Measurements from ENCODE around the gene POR.

Gene POR

DNA sequence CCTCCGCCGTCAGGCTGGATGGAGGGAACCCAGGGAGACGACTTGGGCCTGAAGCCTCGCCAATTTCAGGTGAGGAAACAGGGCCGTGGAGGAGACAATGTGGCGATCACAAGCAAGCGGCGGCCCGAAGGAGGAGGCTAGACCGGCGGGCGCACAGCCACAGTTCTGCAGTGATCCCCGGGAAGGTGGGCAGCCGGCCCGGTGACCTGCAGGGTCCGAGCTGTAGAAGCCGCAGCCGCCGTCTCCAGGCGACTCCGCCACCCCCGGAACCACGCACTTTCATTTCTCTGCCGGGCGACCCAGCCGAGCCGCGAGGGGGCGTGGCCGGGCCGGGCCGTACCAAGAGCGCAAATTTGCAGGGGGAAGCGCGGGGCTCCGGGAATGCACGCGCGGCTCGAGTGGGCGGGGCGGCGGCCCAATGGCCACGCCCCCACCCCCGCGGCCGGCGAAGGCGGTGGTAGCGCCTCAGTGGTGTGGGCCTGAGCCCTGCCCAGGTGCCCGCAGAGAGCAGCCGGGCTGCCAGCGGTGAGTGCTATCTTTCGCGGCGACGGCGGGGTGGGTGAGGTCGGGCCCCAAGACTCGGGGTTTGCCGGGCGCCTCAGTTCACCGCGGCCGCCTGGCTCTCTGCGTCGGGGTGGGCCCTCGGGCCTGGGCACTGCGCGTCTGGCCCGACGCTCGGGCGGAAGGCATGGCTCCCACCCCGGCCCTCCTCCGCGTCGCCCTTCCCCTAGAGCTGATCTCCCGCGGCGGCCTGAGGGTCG is at the start of gene POR:
Gene POR (plus strand): TSS at position 501 of the 761 bp plus-strand sequence. CDS start 38,847 bp downstream, outside the sequence.
- TF ChIP-seq MYC (IDR thresholded peaks at IDR 0.05; ENCODE audit: low read depth, low read length) (peak; percentile 88), POLR2A (IDR thresholded peaks at IDR 0.05; ENCODE audit: extremely low read depth, insufficient read length) (peak; percentile 99)
- TF ChIP-seq, protein P1, sequence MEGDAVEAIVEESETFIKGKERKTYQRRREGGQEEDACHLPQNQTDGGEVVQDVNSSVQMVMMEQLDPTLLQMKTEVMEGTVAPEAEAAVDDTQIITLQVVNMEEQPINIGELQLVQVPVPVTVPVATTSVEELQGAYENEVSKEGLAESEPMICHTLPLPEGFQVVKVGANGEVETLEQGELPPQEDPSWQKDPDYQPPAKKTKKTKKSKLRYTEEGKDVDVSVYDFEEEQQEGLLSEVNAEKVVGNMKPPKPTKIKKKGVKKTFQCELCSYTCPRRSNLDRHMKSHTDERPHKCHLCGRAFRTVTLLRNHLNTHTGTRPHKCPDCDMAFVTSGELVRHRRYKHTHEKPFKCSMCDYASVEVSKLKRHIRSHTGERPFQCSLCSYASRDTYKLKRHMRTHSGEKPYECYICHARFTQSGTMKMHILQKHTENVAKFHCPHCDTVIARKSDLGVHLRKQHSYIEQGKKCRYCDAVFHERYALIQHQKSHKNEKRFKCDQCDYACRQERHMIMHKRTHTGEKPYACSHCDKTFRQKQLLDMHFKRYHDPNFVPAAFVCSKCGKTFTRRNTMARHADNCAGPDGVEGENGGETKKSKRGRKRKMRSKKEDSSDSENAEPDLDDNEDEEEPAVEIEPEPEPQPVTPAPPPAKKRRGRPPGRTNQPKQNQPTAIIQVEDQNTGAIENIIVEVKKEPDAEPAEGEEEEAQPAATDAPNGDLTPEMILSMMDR (IDR thresholded peaks at IDR 0.05; ENCODE audit: low read depth, low read length) = no peak
- TF ChIP-seq, protein P2, sequence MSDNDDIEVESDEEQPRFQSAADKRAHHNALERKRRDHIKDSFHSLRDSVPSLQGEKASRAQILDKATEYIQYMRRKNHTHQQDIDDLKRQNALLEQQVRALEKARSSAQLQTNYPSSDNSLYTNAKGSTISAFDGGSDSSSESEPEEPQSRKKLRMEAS (IDR thresholded peaks at IDR 0.05; ENCODE audit: low read depth, low read length) = peak; percentile 87
- H3K4me3 ChIP-seq (ENCODE audit: low read depth, low read length) = peak within 1 kb of the TSS; percentile 89

DNA sequence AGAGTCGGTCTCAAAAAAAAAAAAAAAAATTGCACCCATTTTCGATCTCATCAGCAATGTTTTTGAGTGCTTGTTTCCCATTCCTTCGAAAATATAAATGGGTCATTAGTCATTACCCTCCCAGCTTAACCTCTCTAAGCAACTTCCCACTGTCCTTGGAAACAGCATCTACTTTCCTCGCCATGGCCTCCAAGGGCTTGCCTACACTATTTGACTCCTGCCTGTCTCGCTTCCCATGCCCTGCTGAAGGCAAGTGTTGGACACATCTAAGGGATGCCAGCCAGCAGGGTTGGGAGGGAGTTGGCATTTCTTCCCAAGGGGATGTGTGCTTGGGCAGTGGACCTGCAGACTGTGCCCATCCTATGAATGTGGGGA is 48.9 kb upstream of the POR start:
- no peak for DNase-seq (ENCODE audit: low read depth)
- TF ChIP-seq, protein P2 (IDR thresholded peaks at IDR 0.05; ENCODE audit: low read depth, low read length) = no peak
- TF ChIP-seq, protein P1 (IDR thresholded peaks at IDR 0.05; ENCODE audit: low read depth, low read length) = no peak
- TF ChIP-seq POLR2A (IDR thresholded peaks at IDR 0.05; ENCODE audit: extremely low read depth, insufficient read length) (no peak), MYC (IDR thresholded peaks at IDR 0.05; ENCODE audit: low read depth, low read length) (no peak)
- H3K4me3 ChIP-seq (ENCODE audit: low read depth, low read length) = no peak overlapping the region

More for the DNA sequence above, at the start of gene POR:
- peak; percentile 97 for DNase-seq (ENCODE audit: low read depth)

DNA sequence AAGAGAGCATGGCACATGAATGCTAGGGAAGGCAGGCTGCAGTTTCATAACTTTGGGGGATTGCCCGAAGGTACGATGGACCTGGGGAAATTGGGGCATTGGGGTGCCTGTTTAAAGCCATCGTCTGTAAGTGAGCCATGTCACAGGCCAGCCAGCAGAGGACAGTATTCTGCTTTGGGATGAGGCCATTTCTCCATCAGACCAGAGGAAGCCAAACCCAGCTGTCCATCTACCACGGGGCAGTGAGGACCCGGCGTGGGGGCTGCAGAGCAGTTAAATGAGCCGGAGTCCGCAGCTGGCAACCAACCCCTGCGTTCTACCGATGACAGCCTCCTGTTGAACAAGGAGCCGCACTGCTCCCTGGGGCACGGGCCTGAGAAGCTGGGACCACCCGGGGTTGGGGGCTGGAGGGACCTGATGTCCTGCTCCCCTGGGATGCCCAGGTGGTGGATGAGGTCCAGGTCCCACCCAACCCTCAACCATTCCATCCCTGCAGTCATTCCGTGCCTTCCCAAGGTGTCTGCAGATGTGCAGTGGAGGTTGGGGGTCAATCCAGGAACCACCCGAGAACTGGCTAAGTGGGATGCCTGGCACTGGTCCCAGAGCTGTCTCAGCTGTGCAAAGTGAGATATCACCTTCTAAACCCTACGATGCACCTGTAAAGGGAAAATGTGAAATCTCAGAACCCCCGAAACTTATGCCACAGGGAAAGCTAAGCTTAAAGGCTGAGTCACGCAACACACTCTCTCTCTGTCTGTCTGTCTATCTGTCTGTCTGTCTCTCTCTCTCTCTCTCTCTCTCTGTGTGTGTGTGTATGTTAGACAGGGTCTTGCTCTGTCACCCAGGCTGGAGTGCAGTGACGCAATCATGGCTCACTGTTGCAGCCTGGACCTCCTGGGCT is 48.2 kb upstream of the POR start:
- peak; percentile 86 for DNase-seq (ENCODE audit: low read depth)
- H3K4me3 ChIP-seq (ENCODE audit: low read depth, low read length) = no peak overlapping the region
- TF ChIP-seq POLR2A (IDR thresholded peaks at IDR 0.05; ENCODE audit: extremely low read depth, insufficient read length) (no peak), MYC (IDR thresholded peaks at IDR 0.05; ENCODE audit: low read depth, low read length) (peak; percentile 62)
- TF ChIP-seq, protein P1 (IDR thresholded peaks at IDR 0.05; ENCODE audit: low read depth, low read length) = peak; percentile 100
- TF ChIP-seq, protein P2 (IDR thresholded peaks at IDR 0.05; ENCODE audit: low read depth, low read length) = no peak; the same call in 1 of the 2 replicates

DNA sequence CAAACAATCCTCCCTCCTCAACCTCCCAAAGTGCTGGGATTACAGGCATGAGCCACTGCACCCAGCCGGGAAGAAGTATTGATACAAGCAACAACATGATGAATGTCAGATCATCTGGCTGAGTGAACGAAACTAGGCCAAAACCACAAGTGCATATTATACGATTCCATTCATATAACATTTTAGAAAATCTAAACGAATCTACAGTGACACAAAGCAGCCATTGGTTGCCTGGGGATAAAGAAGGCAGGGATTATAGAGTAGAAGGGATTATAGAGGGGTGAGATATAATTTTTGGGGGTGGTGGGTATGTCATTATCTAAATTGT is 47.6 kb upstream of the POR start:
- no peak overlapping the region for H3K4me3 ChIP-seq (ENCODE audit: low read depth, low read length)
- TF ChIP-seq, protein P2 (IDR thresholded peaks at IDR 0.05; ENCODE audit: low read depth, low read length) = no peak
- no peak for TF ChIP-seq POLR2A (IDR thresholded peaks at IDR 0.05; ENCODE audit: extremely low read depth, insufficient read length)
- TF ChIP-seq MYC (IDR thresholded peaks at IDR 0.05; ENCODE audit: low read depth, low read length) = no peak
- TF ChIP-seq, protein P1 (IDR thresholded peaks at IDR 0.05; ENCODE audit: low read depth, low read length) = no peak
- DNase-seq (ENCODE audit: low read depth) = no peak

DNA sequence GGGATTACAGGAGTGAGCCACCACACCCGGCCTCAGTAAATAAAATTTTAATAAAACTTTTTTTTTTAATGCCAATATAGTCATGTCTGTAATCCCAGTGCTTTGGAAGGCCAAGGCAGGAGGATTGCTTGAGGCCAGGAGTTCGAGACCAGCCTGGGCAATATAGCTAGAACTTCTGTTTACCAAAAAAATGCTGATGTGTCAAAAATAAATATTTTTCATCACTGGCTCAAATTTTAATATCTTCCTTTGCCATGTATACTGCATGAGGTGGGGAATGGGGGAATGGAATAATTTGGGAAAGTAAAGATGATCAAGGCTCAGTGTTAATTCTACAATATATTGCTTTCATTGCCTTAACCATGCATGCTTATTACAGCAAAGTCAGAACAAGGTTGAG is 46.8 kb upstream of the POR start:
- no peak for TF ChIP-seq MYC (IDR thresholded peaks at IDR 0.05; ENCODE audit: low read depth, low read length)
- TF ChIP-seq, protein P2 (IDR thresholded peaks at IDR 0.05; ENCODE audit: low read depth, low read length) = no peak
- no peak for DNase-seq (ENCODE audit: low read depth)
- no peak overlapping the region for H3K4me3 ChIP-seq (ENCODE audit: low read depth, low read length)
